Right lobe of liver (tissue), 4 donors: ENCODE data around the gene COX19.

Experiments used
- POLR2A ChIP-seq: fragments of 450-650 bp; IDR thresholded peaks from one replicate; pipeline ENCODE4 v1.6.1; 2017; ENCODE audit warnings: antibody characterized with exemption, mild to moderate bottlenecking
- TF ChIP-seq, protein P1 (sequence below), 4 donors: fragments of 200-600 bp in 3 of 4; fragments of 450-650 bp in 1 of 4; IDR thresholded peaks; one replicate each; pipeline versions ENCODE4 v1.5.1 to v1.8.0; 2016 to 2022; ENCODE audit warnings: antibody characterized with exemption in 4 of 4, mild to moderate bottlenecking in 2 of 4
- donor health status: DM: no; HTN: no; CAD: no.
- donor health status: DM: no; HTN: no; CAD: no.
- donor health status: DM: no; HTN: yes; CAD: no.

DNA sequence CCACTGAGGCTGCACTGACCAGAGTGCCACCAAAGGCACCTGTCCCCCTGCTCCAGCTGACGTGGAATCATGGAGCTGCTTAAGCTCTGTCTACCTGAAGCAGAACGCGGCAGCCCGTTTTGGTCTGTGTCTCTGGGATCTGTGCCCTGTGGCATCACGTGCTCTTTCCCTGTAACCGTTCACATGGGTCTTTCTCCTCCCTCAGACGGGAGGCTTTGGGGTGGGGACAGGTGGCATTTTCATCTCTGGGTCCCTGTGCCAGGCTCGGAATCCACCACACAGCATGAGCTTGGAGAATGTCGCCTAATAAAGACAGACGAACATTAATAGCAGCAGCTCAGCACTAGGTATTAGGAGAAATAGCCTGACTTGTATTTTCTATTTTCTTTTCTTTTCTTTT is 19.3 kb downstream of the COX19 start:
- TF ChIP-seq, protein P1, sequence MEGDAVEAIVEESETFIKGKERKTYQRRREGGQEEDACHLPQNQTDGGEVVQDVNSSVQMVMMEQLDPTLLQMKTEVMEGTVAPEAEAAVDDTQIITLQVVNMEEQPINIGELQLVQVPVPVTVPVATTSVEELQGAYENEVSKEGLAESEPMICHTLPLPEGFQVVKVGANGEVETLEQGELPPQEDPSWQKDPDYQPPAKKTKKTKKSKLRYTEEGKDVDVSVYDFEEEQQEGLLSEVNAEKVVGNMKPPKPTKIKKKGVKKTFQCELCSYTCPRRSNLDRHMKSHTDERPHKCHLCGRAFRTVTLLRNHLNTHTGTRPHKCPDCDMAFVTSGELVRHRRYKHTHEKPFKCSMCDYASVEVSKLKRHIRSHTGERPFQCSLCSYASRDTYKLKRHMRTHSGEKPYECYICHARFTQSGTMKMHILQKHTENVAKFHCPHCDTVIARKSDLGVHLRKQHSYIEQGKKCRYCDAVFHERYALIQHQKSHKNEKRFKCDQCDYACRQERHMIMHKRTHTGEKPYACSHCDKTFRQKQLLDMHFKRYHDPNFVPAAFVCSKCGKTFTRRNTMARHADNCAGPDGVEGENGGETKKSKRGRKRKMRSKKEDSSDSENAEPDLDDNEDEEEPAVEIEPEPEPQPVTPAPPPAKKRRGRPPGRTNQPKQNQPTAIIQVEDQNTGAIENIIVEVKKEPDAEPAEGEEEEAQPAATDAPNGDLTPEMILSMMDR (IDR thresholded peaks at IDR 0.05): no peak
- TF ChIP-seq POLR2A: no peak
